Karpas-422 (cell line): ENCODE results near the gene AZIN2. TPM values are rescaled to one million over a fixed set of nuclear protein-coding genes. Genes with fewer than 3 reads are reported as not detected.
"Not testable (repeated sequence)": the region's sequence is repeated elsewhere in the genome, so short reads cannot be mapped to it uniquely, and the experiment has no call there.

ENCODE experiments used
- DNase-seq: peaks from one replicate; pipeline ENCODE4 v3.0.0-alpha.2; 2015
- H2AFZ ChIP-seq: fragments of 200-600 bp; sonication (generic); 2 replicates; pipeline ENCODE4 v1.6.1; 2014; ENCODE audit warnings: antibody characterized with exemption, low read length, mixed read lengths
- H3K27ac ChIP-seq: fragments of 200-600 bp; sonication (generic); 2 replicates; pipeline ENCODE4 v1.5.1; 2014; ENCODE audit warnings: mild to moderate bottlenecking, low read length, moderate library complexity
- H3K27me3 ChIP-seq: fragments of 200-600 bp; sonication (generic); 2 replicates; pipeline ENCODE4 v1.6.1; 2014; ENCODE audit warnings: low read length, mixed read lengths
- H3K36me3 ChIP-seq: fragments of 200-600 bp; sonication (generic); 2 replicates; pipeline ENCODE4 v1.6.1; 2014; ENCODE audit warnings: low read length, mixed read lengths; ENCODE audit not compliant: insufficient read depth
- H3K4me1 ChIP-seq: fragments of 200-600 bp; sonication (generic); 2 replicates; pipeline ENCODE4 v1.6.1; 2014; ENCODE audit warnings: mild to moderate bottlenecking, low read length, mixed read lengths
- H3K4me2 ChIP-seq: fragments of 200-600 bp; sonication (generic); 2 replicates; pipeline ENCODE4 v1.6.1; 2014; ENCODE audit warnings: low read length, low read depth, mild to moderate bottlenecking; ENCODE audit not compliant: poor library complexity, severe bottlenecking
- H3K4me3 ChIP-seq: fragments of 200-600 bp; sonication (generic); 2 replicates; pipeline ENCODE4 v1.5.1; 2014; ENCODE audit warnings: mild to moderate bottlenecking, antibody characterized with exemption, low read length, mixed read lengths
- H3K79me2 ChIP-seq: fragments of 200-600 bp; sonication (generic); 2 replicates; pipeline ENCODE4 v1.6.1; 2014; ENCODE audit warnings: mild to moderate bottlenecking, low read length, mixed read lengths
- H3K9ac ChIP-seq: fragments of 200-600 bp; sonication (generic); 2 replicates; pipeline ENCODE4 v1.6.0; 2014; ENCODE audit warnings: low read length
- H3K9me2 ChIP-seq: fragments of 200-600 bp; sonication (generic), shearing (Covaris generic); replicated peaks from 2 replicates; pipeline ENCODE4 v1.6.0; 2014; ENCODE audit warnings: mild to moderate bottlenecking, low read length, moderate library complexity; ENCODE audit not compliant: insufficient read depth
- H3K9me3 ChIP-seq: fragments of 300-700, 200-600 bp; sonication (generic); 2 replicates; pipeline ENCODE4 v1.6.1; 2014; ENCODE audit warnings: low read length, mixed read lengths
- H4K20me1 ChIP-seq: fragments of 200-600 bp; sonication (generic); 2 replicates; pipeline ENCODE4 v1.6.1; 2014; ENCODE audit warnings: mild to moderate bottlenecking, antibody characterized with exemption, low read length, low read depth; ENCODE audit not compliant: insufficient read depth
- total RNA-seq: library from RNA; depleted of rRNA; stranded (reverse); fragments of >200 nt; shearing (Covaris generic); gene quantifications from 2 replicates; pipeline ENCODE4 v1.2.3, GENCODE V29; 2014; ENCODE audit warnings: low replicate concordance

The AZIN2 gene
- total RNA-seq, 1 experiment from 2014 or later = 0.30 TPM

GRCh38 chr1:33100119-33100415 lies 19.1 kb downstream of the AZIN2 start:
- not testable (repeated sequence) for H3K9ac ChIP-seq, H2AFZ ChIP-seq, H3K4me1 ChIP-seq, H3K27ac ChIP-seq, H3K79me2 ChIP-seq, H3K9me2 ChIP-seq, H3K4me3 ChIP-seq, H3K36me3 ChIP-seq, H4K20me1 ChIP-seq, H3K27me3 ChIP-seq, H3K4me2 ChIP-seq, DNase-seq, H3K9me3 ChIP-seq

- Histone ChIP-seq H3K27me3 (no peaks in the 10 kb centered on the region; the same call in 1 of the 2 replicates), H3K79me2 (no peaks in the 10 kb centered on the region), H3K4me3 (no peak overlapping the region), H3K27ac (no peak overlapping the region), H2AFZ (no peak overlapping the region), H3K9me3 (no peaks in the 10 kb centered on the region; the same call in 1 of the 2 replicates), H3K9ac (no peak overlapping the region), H3K4me1 (no peaks in the 10 kb centered on the region), H3K4me2 (no peak overlapping the region), H3K36me3 (no peaks in the 10 kb centered on the region), H4K20me1 (no peaks in the 10 kb centered on the region), H3K9me2 (no peaks in the 10 kb centered on the region)
- no peak for DNase-seq
Observed at GRCh38 chr1:33110477-33110876, 29.5 kb downstream of the AZIN2 start.

- Histone ChIP-seq H3K4me3 (no peak overlapping the region), H4K20me1 (no peaks in the 10 kb centered on the region), H3K27ac (no peak overlapping the region), H3K4me1 (no peaks in the 10 kb centered on the region), H2AFZ (no peak overlapping the region), H3K9ac (no peak overlapping the region), H3K27me3 (no peaks in the 10 kb centered on the region; the same call in 1 of the 2 replicates), H3K36me3 (no peaks in the 10 kb centered on the region), H3K4me2 (no peak overlapping the region), H3K9me2 (no peaks in the 10 kb centered on the region), H3K79me2 (no peaks in the 10 kb centered on the region), H3K9me3 (no peaks in the 10 kb centered on the region; the same call in 1 of the 2 replicates)
- DNase-seq = peak; percentile 71
Observed at GRCh38 chr1:33111965-33112364, 31.0 kb downstream of the AZIN2 start.

- H3K79me2 ChIP-seq = no peaks in the 10 kb centered on the region
- no peak overlapping the region for H3K27ac ChIP-seq
- no peak overlapping the region for H3K9ac ChIP-seq
- no peaks in the 10 kb centered on the region for H3K9me2 ChIP-seq
- H2AFZ ChIP-seq = no peak overlapping the region
- no peak overlapping the region for H3K4me2 ChIP-seq
- no peaks in the 10 kb centered on the region for H3K27me3 ChIP-seq
- H3K4me3 ChIP-seq = no peak overlapping the region
- no peaks in the 10 kb centered on the region for H3K36me3 ChIP-seq
- DNase-seq = no peak
- H4K20me1 ChIP-seq = no peaks in the 10 kb centered on the region
- no peaks in the 10 kb centered on the region for H3K9me3 ChIP-seq
- peaks cover 17% of the 10 kb centered on the region for H3K4me1 ChIP-seq
Observed at GRCh38 chr1:33117440-33118085, 36.6 kb downstream of the AZIN2 start.

- Histone ChIP-seq H3K9ac (no peak overlapping the region), H3K27me3 (no peaks in the 10 kb centered on the region), H3K36me3 (no peaks in the 10 kb centered on the region), H4K20me1 (no peaks in the 10 kb centered on the region), H3K27ac (no peak overlapping the region), H2AFZ (no peak overlapping the region), H3K4me3 (no peak overlapping the region), H3K9me3 (no peaks in the 10 kb centered on the region), H3K79me2 (no peaks in the 10 kb centered on the region), H3K4me1 (peaks cover 17% of the 10 kb centered on the region), H3K4me2 (no peak overlapping the region), H3K9me2 (no peaks in the 10 kb centered on the region)
- DNase-seq = no peak
Observed at GRCh38 chr1:33118274-33118673, 37.3 kb downstream of the AZIN2 start.

- no peaks in the 10 kb centered on the region for H3K36me3 ChIP-seq
- H4K20me1 ChIP-seq = no peaks in the 10 kb centered on the region
- H3K9me2 ChIP-seq = no peaks in the 10 kb centered on the region
- no peak overlapping the region for H3K27ac ChIP-seq
- H2AFZ ChIP-seq = peak overlapping the region; percentile 35; the same call in 1 of the 2 replicates
- H3K9ac ChIP-seq = no peak overlapping the region; the same call in 1 of the 2 replicates
- no peak overlapping the region for H3K4me2 ChIP-seq
- H3K27me3 ChIP-seq = no peaks in the 10 kb centered on the region
- no peaks in the 10 kb centered on the region for H3K79me2 ChIP-seq
- H3K9me3 ChIP-seq = no peaks in the 10 kb centered on the region
- DNase-seq = no peak
- H3K4me3 ChIP-seq = no peak overlapping the region
- peaks cover 17% of the 10 kb centered on the region for H3K4me1 ChIP-seq
Observed at GRCh38 chr1:33119050-33119449, 38.1 kb downstream of the AZIN2 start.

- peak overlapping the region; percentile 51; the same call in 1 of the 2 replicates for H3K4me3 ChIP-seq
- no peaks in the 10 kb centered on the region for H3K79me2 ChIP-seq
- peak overlapping the region; percentile 61 for H3K9ac ChIP-seq
- no peaks in the 10 kb centered on the region for H3K27me3 ChIP-seq
- peak; percentile 86 for DNase-seq
- H2AFZ ChIP-seq = peak overlapping the region; percentile 55; the same call in 1 of the 2 replicates
- H3K4me2 ChIP-seq = peak overlapping the region; percentile 63
- H3K4me1 ChIP-seq = peaks cover 17% of the 10 kb centered on the region
- no peaks in the 10 kb centered on the region for H4K20me1 ChIP-seq
- H3K27ac ChIP-seq = no peak overlapping the region
- H3K9me3 ChIP-seq = no peaks in the 10 kb centered on the region
- H3K36me3 ChIP-seq = no peaks in the 10 kb centered on the region
- no peaks in the 10 kb centered on the region for H3K9me2 ChIP-seq
Observed at GRCh38 chr1:33119532-33120217, 38.7 kb downstream of the AZIN2 start.

GRCh38 chr1:33120436-33121231 lies 39.7 kb downstream of the AZIN2 start:
- Histone ChIP-seq H3K4me1 (peaks cover 18% of the 10 kb centered on the region), H3K9me2 (no peaks in the 10 kb centered on the region), H3K79me2 (no peaks in the 10 kb centered on the region), H3K27ac (no peak overlapping the region), H3K4me3 (peak overlapping the region; percentile 51; the same call in 1 of the 2 replicates), H3K36me3 (0 out of 2 replicates have a peak, but pooled peaks cover 4% of the 10 kb centered on the region), H4K20me1 (no peaks in the 10 kb centered on the region), H3K9ac (peak overlapping the region; percentile 61), H3K9me3 (no peaks in the 10 kb centered on the region), H3K4me2 (peak overlapping the region; percentile 63), H2AFZ (peak overlapping the region; percentile 55; the same call in 1 of the 2 replicates), H3K27me3 (no peaks in the 10 kb centered on the region)
- DNase-seq = peak; percentile 69
